MM.1S (cell line): ENCODE results near the gene CCSER1.

Experiments
- DNase-seq: peaks from one replicate; pipeline ENCODE4 v3.0.0-alpha.2; 2015
- H2AFZ ChIP-seq: fragments of 300-600 bp; sonication (generic); 2 replicates; pipeline ENCODE4 v1.6.0; 2016; ENCODE audit warnings: antibody characterized with exemption, low read length
- H3F3A ChIP-seq: fragments of 300-600 bp; sonication (generic); 2 replicates; pipeline ENCODE4 v1.6.1; 2016; ENCODE audit warnings: mild to moderate bottlenecking, antibody characterized with exemption, low read length, moderate library complexity, mixed read lengths; ENCODE audit not compliant: insufficient read depth
- H3K27ac ChIP-seq: fragments of 300-600 bp; sonication (generic); 2 replicates; pipeline ENCODE4 v1.5.1; 2016; ENCODE audit warnings: mild to moderate bottlenecking, low read length
- H3K27me3 ChIP-seq: fragments of 300-600 bp; sonication (generic); replicated peaks from 2 replicates; pipeline ENCODE4 v1.6.0; 2016; ENCODE audit warnings: low read length; ENCODE audit not compliant: insufficient read depth
- H3K36me3 ChIP-seq: fragments of 300-600 bp; sonication (generic); replicated peaks from 2 replicates; pipeline ENCODE4 v1.6.1; 2016; ENCODE audit warnings: mild to moderate bottlenecking, low read length, mixed read lengths; ENCODE audit not compliant: insufficient read depth
- H3K4me1 ChIP-seq: fragments of 300-600 bp; sonication (generic); 2 replicates; pipeline ENCODE4 v1.6.1; 2016; ENCODE audit warnings: low read length, mixed read lengths
- H3K4me2 ChIP-seq: fragments of 300-600 bp; sonication (generic); 2 replicates; pipeline ENCODE4 v1.6.0; 2016; ENCODE audit warnings: low read depth, low read length
- H3K4me3 ChIP-seq: fragments of 300-600 bp; sonication (generic); 2 replicates; pipeline ENCODE4 v1.5.1; 2016; ENCODE audit warnings: low read length, mixed read lengths
- H3K79me2 ChIP-seq: fragments of 300-600 bp; sonication (generic); 2 replicates; pipeline ENCODE4 v1.6.1; 2016; ENCODE audit warnings: mixed run types, low read length, mixed read lengths
- H3K9ac ChIP-seq: fragments of 300-600 bp; sonication (generic); 2 replicates; pipeline ENCODE4 v1.6.1; 2016; ENCODE audit warnings: low read length, mixed read lengths
- H3K9me2 ChIP-seq: fragments of 300-600 bp; sonication (generic); replicated peaks from 2 replicates; pipeline ENCODE4 v1.6.1; 2016; ENCODE audit warnings: mild to moderate bottlenecking, low read length, mixed read lengths; ENCODE audit not compliant: insufficient read depth
- H3K9me3 ChIP-seq: fragments of 300-600 bp; sonication (generic); replicated peaks from 2 replicates; pipeline ENCODE4 v1.6.1; 2016; ENCODE audit warnings: mild to moderate bottlenecking, low read length, mixed read lengths; ENCODE audit not compliant: insufficient read depth
- H4K20me1 ChIP-seq: fragments of 300-600 bp; sonication (generic); 2 replicates; pipeline ENCODE4 v1.6.1; 2016; ENCODE audit warnings: mild to moderate bottlenecking, low read length, moderate library complexity, mixed read lengths; ENCODE audit not compliant: insufficient read depth
- EZH2 ChIP-seq: fragments of 300-600 bp; sonication (generic); optimal IDR thresholded peaks from 2 replicates; pipeline ENCODE3; 2017; ENCODE audit warnings: low read depth, mild to moderate bottlenecking, antibody characterized with exemption, low read length, mixed read lengths
- EZH2phosphoT487 ChIP-seq: fragments of 300-600 bp; sonication (generic); IDR thresholded peaks from 2 replicates; pipeline ENCODE4 v1.6.1; 2018; ENCODE audit warnings: antibody characterized with exemption, low read length
- TF ChIP-seq, protein P1 (sequence below): fragments of 300-600 bp; sonication (generic); IDR thresholded peaks from 2 replicates; pipeline ENCODE4 v1.5.1; 2016; ENCODE audit warnings: antibody characterized with exemption, low read length, mixed read lengths

CCSER1 gene

DNA sequence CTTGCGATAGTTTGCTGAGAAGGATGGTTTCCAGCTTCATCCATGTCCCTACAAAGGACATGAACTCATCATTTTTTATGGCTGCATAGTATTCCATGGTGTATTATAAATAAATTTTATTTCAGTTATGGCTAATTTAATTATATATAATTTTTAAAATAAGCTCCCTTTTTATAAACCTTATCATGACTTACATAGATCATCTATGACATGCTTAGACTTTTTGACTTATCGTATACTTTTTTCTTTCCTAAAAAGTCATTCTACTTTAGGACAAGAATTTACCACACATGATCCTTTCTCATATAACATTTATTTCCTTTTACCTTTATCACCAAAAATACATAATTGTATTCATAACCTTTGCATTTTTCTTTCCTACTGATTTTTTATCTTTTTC, 376.5 kb downstream of the CCSER1 start:
- no peaks in the 10 kb centered on the region for H3K79me2 ChIP-seq
- TF ChIP-seq, protein P1, sequence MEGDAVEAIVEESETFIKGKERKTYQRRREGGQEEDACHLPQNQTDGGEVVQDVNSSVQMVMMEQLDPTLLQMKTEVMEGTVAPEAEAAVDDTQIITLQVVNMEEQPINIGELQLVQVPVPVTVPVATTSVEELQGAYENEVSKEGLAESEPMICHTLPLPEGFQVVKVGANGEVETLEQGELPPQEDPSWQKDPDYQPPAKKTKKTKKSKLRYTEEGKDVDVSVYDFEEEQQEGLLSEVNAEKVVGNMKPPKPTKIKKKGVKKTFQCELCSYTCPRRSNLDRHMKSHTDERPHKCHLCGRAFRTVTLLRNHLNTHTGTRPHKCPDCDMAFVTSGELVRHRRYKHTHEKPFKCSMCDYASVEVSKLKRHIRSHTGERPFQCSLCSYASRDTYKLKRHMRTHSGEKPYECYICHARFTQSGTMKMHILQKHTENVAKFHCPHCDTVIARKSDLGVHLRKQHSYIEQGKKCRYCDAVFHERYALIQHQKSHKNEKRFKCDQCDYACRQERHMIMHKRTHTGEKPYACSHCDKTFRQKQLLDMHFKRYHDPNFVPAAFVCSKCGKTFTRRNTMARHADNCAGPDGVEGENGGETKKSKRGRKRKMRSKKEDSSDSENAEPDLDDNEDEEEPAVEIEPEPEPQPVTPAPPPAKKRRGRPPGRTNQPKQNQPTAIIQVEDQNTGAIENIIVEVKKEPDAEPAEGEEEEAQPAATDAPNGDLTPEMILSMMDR = no peak
- TF ChIP-seq EZH2 = no peak
- TF ChIP-seq EZH2phosphoT487 = no peak
- DNase-seq = no peak
- H3K9ac ChIP-seq = no peak overlapping the region
- H3K27me3 ChIP-seq = no peaks in the 10 kb centered on the region
- no peaks in the 10 kb centered on the region for H3K4me1 ChIP-seq
- no peak overlapping the region for H3K4me2 ChIP-seq
- H3K36me3 ChIP-seq = no peaks in the 10 kb centered on the region
- H3K9me2 ChIP-seq = no peaks in the 10 kb centered on the region
- H3K9me3 ChIP-seq = no peaks in the 10 kb centered on the region; the same call in 1 of the 2 replicates
- H3K4me3 ChIP-seq = no peak overlapping the region
- H3F3A ChIP-seq = no peaks in the 10 kb centered on the region
- no peak overlapping the region for H3K27ac ChIP-seq
- H2AFZ ChIP-seq = no peak overlapping the region
- H4K20me1 ChIP-seq = no peaks in the 10 kb centered on the region

DNA sequence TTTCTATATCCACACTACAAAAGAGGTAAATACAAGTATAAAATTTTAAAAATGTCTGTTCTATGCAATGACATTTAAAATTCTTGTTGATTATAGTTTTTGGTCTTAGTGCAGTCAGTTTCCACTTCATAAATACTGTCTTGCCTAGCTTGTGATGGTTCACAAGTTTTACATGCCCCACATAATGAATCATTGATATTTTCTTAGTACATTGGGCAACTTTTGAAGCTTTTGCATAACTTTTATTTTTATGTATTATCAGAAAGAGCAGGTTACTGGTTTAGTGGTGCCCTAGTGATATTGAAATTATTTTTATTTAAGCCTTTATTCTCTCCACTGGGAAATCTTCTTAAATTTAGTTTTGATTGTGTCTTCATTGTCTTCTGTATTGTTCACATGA, 388.0 kb downstream of the CCSER1 start:
- H3K27ac ChIP-seq = no peak overlapping the region
- no peaks in the 10 kb centered on the region for H3K9me3 ChIP-seq
- H3K9me2 ChIP-seq = no peaks in the 10 kb centered on the region
- H3K36me3 ChIP-seq = no peaks in the 10 kb centered on the region
- H3K4me3 ChIP-seq = no peak overlapping the region
- H3K79me2 ChIP-seq = no peaks in the 10 kb centered on the region
- DNase-seq = no peak
- H2AFZ ChIP-seq = no peak overlapping the region
- H3F3A ChIP-seq = no peaks in the 10 kb centered on the region
- no peaks in the 10 kb centered on the region for H4K20me1 ChIP-seq
- no peaks in the 10 kb centered on the region for H3K4me1 ChIP-seq
- TF ChIP-seq EZH2 (no peak), EZH2phosphoT487 (no peak)
- TF ChIP-seq, protein P1 = no peak
- no peak overlapping the region for H3K9ac ChIP-seq
- H3K27me3 ChIP-seq = no peaks in the 10 kb centered on the region
- H3K4me2 ChIP-seq = no peak overlapping the region

DNA sequence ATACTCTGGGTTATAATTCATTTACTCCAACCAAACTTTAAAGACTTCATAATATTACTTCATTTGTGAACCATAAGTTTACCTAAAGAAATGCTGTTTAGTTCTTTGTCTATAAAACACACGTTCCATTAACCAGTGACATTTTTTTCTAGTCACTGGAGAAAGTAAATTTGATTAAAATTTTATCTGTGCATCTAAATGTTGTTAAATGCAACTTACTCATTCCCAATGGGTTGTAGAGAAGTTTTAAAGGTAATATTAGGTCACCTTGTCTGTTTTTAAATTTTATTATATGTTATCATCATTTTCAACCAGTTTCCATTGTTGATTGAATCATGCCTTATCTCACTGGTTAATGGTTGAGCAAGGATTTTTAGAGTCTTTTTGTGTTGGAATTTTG, 401.4 kb downstream of the CCSER1 start:
- H3K79me2 ChIP-seq = no peaks in the 10 kb centered on the region
- no peaks in the 10 kb centered on the region for H3F3A ChIP-seq
- H3K4me1 ChIP-seq = no peaks in the 10 kb centered on the region
- no peaks in the 10 kb centered on the region for H3K9me3 ChIP-seq
- H3K36me3 ChIP-seq = no peaks in the 10 kb centered on the region
- DNase-seq = no peak
- H3K4me3 ChIP-seq = no peak overlapping the region
- H4K20me1 ChIP-seq = no peaks in the 10 kb centered on the region
- H3K9me2 ChIP-seq = no peaks in the 10 kb centered on the region
- no peaks in the 10 kb centered on the region for H3K27me3 ChIP-seq
- no peak overlapping the region for H2AFZ ChIP-seq
- H3K9ac ChIP-seq = no peak overlapping the region
- H3K27ac ChIP-seq = no peak overlapping the region
- H3K4me2 ChIP-seq = no peak overlapping the region
- TF ChIP-seq EZH2 = no peak
- TF ChIP-seq, protein P1 = no peak
- TF ChIP-seq EZH2phosphoT487 = no peak
